Loucy (cell line): ENCODE measurements around the gene ANKRD40.

ENCODE experiments used
- H2AFZ ChIP-seq: fragments of 200-600 bp; sonication (generic); 2 replicates; pipeline ENCODE4 v1.6.0; 2016; ENCODE audit warnings: antibody characterized with exemption, mild to moderate bottlenecking, low read length, moderate library complexity
- H3F3A ChIP-seq: fragments of 200-600 bp; 2 replicates; pipeline ENCODE4 v1.6.0; 2016; ENCODE audit warnings: antibody characterized with exemption, low read depth, mild to moderate bottlenecking
- H3K27me3 ChIP-seq: fragments of 200-600 bp; sonication (generic); 2 replicates; pipeline ENCODE4 v1.6.1; 2014; ENCODE audit warnings: low read length, mild to moderate bottlenecking; ENCODE audit not compliant: insufficient read depth, poor library complexity, severe bottlenecking
- H3K36me3 ChIP-seq: fragments of 200-600 bp; sonication (generic); 2 replicates; pipeline ENCODE4 v1.6.1; 2016; ENCODE audit warnings: low read length; ENCODE audit not compliant: insufficient read depth
- H3K4me1 ChIP-seq: fragments of 200-600 bp; sonication (generic); 2 replicates; pipeline ENCODE4 v1.5.1; 2014; ENCODE audit warnings: low read length, mild to moderate bottlenecking; ENCODE audit not compliant: insufficient read depth, poor library complexity, severe bottlenecking
- H3K4me2 ChIP-seq: fragments of 200-600 bp; sonication (generic); 2 replicates; pipeline ENCODE4 v1.6.0; 2014; ENCODE audit warnings: antibody characterized with exemption, low read length, low read depth, mild to moderate bottlenecking; ENCODE audit not compliant: poor library complexity, severe bottlenecking
- H3K4me3 ChIP-seq: fragments of 200-600 bp; sonication (generic); 2 replicates; pipeline ENCODE4 v1.5.1; 2014; ENCODE audit warnings: low read length, mild to moderate bottlenecking, mixed read lengths; ENCODE audit not compliant: poor library complexity, severe bottlenecking
- H3K79me2 ChIP-seq: fragments of 200-600 bp; sonication (generic); 2 replicates; pipeline ENCODE4 v1.6.1; 2014; ENCODE audit warnings: low read length; ENCODE audit not compliant: insufficient read depth
- H3K9ac ChIP-seq: fragments of 200-600 bp; sonication (generic); 2 replicates; pipeline ENCODE4 v1.6.0; 2014; ENCODE audit warnings: mild to moderate bottlenecking, low read depth, low read length, moderate library complexity; ENCODE audit not compliant: poor library complexity, severe bottlenecking
- H3K9me2 ChIP-seq: fragments of 200-600 bp; sonication (generic); replicated peaks from 2 replicates; pipeline ENCODE4 v1.6.1; 2016; ENCODE audit warnings: low read depth, low read length, mixed read lengths
- H3K9me3 ChIP-seq: fragments of 200-600 bp; sonication (generic); 2 replicates; pipeline ENCODE4 v1.6.1; 2014; ENCODE audit warnings: mild to moderate bottlenecking, antibody characterized with exemption, low read length, low read depth; ENCODE audit not compliant: insufficient read depth
- H4K20me1 ChIP-seq: fragments of 200-600 bp; sonication (generic); 2 replicates; pipeline ENCODE4 v1.6.0; 2014; ENCODE audit warnings: antibody characterized with exemption, low read length, mild to moderate bottlenecking; ENCODE audit not compliant: insufficient read depth, poor library complexity, severe bottlenecking
- CTCF ChIP-seq: fragments of 200-600 bp; sonication (generic); conservative IDR thresholded peaks from 2 replicates; pipeline ENCODE4 v1.5.1; 2014; ENCODE audit warnings: mild to moderate bottlenecking, antibody characterized with exemption, low read length
- EZH2phosphoT487 ChIP-seq: fragments of 200-600 bp; IDR thresholded peaks from 2 replicates; pipeline ENCODE4 v1.6.1; 2018; ENCODE audit warnings: antibody characterized with exemption, mild to moderate bottlenecking, moderate library complexity, borderline replicate concordance

The ANKRD40 gene

GRCh38 chr17:50745631-50746030, 37.9 kb upstream of the ANKRD40 start:
- peaks cover 97% of the 10 kb centered on the region for H3K36me3 ChIP-seq
- no peaks in the 10 kb centered on the region; the same call in 1 of the 2 replicates for H3K79me2 ChIP-seq
- no peaks in the 10 kb centered on the region for H3K4me1 ChIP-seq
- H3K4me3 ChIP-seq, result no peak overlapping the region
- no peaks in the 10 kb centered on the region; the same call in none of the 2 replicates for H3F3A ChIP-seq
- peaks cover 22% of the 10 kb centered on the region for H4K20me1 ChIP-seq
- no peaks in the 10 kb centered on the region for H3K9me3 ChIP-seq
- H3K4me2 ChIP-seq, result no peak overlapping the region
- no peak overlapping the region for H2AFZ ChIP-seq
- no peaks in the 10 kb centered on the region for H3K9me2 ChIP-seq
- H3K9ac ChIP-seq, result no peak overlapping the region
- TF ChIP-seq CTCF (no peak), EZH2phosphoT487 (no peak)
- no peaks in the 10 kb centered on the region for H3K27me3 ChIP-seq

DNA sequence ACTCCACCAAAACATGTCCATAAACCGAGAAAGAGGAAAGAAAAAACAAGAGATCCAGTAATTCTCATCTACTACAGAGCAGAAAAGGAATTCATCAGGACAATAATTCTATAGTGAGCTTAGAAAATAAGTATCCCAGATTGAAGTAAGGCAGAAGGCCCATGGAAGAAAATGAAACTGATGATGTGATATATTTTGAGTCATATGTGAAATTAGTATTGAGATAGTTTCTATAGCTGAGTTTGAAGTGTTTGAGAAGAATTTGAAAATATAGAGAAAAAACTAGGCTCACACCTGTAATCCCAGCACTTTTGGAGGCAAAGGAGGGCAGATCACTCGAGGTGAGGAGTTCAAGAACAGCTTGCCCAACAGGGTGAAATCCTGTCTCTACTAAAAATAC, 31.4 kb upstream of the ANKRD40 start:
- no peaks in the 10 kb centered on the region for H3K4me1 ChIP-seq
- TF ChIP-seq CTCF (no peak), EZH2phosphoT487 (no peak)
- H2AFZ ChIP-seq, result no peak overlapping the region
- H3F3A ChIP-seq, result no peaks in the 10 kb centered on the region
- no peaks in the 10 kb centered on the region for H3K9me3 ChIP-seq
- no peak overlapping the region for H3K4me2 ChIP-seq
- H3K4me3 ChIP-seq, result no peak overlapping the region
- peaks cover 63% of the 10 kb centered on the region for H3K79me2 ChIP-seq
- H3K27me3 ChIP-seq, result no peaks in the 10 kb centered on the region
- peaks cover 72% of the 10 kb centered on the region for H4K20me1 ChIP-seq
- H3K9ac ChIP-seq, result no peak overlapping the region
- peaks cover 80% of the 10 kb centered on the region for H3K36me3 ChIP-seq
- H3K9me2 ChIP-seq, result no peaks in the 10 kb centered on the region

DNA sequence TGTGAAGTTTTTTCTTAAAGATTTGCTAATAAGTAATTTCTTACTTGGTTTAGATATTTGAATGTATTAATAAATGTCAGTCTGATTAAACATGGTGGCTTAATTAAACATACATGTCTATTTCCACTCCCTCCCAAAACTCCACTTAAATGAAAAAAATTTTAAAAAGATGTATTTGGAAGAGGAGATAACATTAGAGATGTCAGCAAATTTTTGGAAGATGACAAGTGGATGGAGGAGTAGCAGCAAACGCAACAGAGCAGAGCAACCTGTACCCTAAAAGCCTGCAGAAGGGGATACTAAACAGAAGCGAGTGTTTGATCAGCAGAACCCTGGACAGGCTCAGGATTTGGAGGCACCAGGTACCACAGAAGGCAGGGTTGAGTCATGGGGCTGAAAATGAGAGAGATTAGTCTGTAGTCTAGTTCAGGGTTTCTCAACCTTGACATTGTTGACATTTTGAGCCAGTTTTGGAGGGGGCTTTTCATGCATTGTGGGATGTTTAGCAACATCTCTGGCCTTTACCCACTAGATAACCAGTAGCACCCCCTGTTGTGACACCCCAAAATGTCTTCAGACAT, 29.5 kb upstream of the ANKRD40 start:
- no peaks in the 10 kb centered on the region for H3K27me3 ChIP-seq
- H2AFZ ChIP-seq, result no peak overlapping the region
- peaks cover 65% of the 10 kb centered on the region for H3K36me3 ChIP-seq
- H4K20me1 ChIP-seq, result peaks cover 89% of the 10 kb centered on the region
- H3K9me2 ChIP-seq, result no peaks in the 10 kb centered on the region
- no peaks in the 10 kb centered on the region for H3F3A ChIP-seq
- no peak overlapping the region for H3K4me3 ChIP-seq
- no peaks in the 10 kb centered on the region for H3K4me1 ChIP-seq
- TF ChIP-seq CTCF (no peak), EZH2phosphoT487 (no peak)
- peaks cover 81% of the 10 kb centered on the region for H3K79me2 ChIP-seq
- H3K9ac ChIP-seq, result no peak overlapping the region
- no peaks in the 10 kb centered on the region for H3K9me3 ChIP-seq
- no peak overlapping the region for H3K4me2 ChIP-seq
